H1 (cell line): ENCODE results near the gene RHBG. TPM values are rescaled to one million over a fixed set of nuclear protein-coding genes. Genes with fewer than 3 reads are reported as not detected.

ENCODE experiments used
- CTCF ChIA-PET: fragments of 300-600 bp; sonication (Branson Sonifier 250); formaldehyde crosslinking; loops from one replicate; lab custom pipeline; 2021; ENCODE audit not compliant: partially characterized antibody; lab: Charles Lee
- POLR2A ChIA-PET: fragments of 300-600 bp; sonication (Branson Sonifier 250); formaldehyde crosslinking; loops from one replicate; lab custom pipeline; 2021; ENCODE audit warnings: inconsistent platforms; ENCODE audit not compliant: partially characterized antibody; lab: Charles Lee
- DNase-seq, 2 experiments: peaks; one replicate each; pipeline versions ENCODE4 v3.0.0 to v3.0.0-alpha.2; 2010 to 2022; ENCODE audit warnings: low spot score in 2 of 2, low read depth in 1 of 2, mixed read lengths in 1 of 2
- FAIRE-seq: peaks from 2 replicates; lab custom pipeline; 2011; peaks lifted over from hg19 to GRCh38; lab: Jason Lieb, UNC
- H2AFZ ChIP-seq: 2 replicates; pipeline ENCODE4 v1.8.1; 2012; ENCODE audit warnings: low read length, inconsistent platforms
- H2AK5ac ChIP-seq: 2 replicates; pipeline ENCODE4 v1.6.1; 2013; ENCODE audit warnings: low read depth, low read length
- H2BK120ac ChIP-seq: replicated peaks from 2 replicates; pipeline ENCODE3; 2013; ENCODE audit warnings: low read depth, low read length, inconsistent platforms
- H2BK12ac ChIP-seq: 2 replicates; pipeline ENCODE4 v1.6.1; 2013; ENCODE audit warnings: low read depth, low read length
- H2BK15ac ChIP-seq: 2 replicates; pipeline ENCODE4 v1.6.1; 2013; ENCODE audit warnings: low read length
- H2BK20ac ChIP-seq: 2 replicates; pipeline ENCODE4 v1.6.1; 2013; ENCODE audit warnings: low read length
- H2BK5ac ChIP-seq: 2 replicates; pipeline ENCODE4 v1.6.1; 2013; ENCODE audit warnings: low read depth, low read length
- H3K14ac ChIP-seq: 2 replicates; pipeline ENCODE4 v1.6.1; 2013; ENCODE audit warnings: inconsistent platforms; ENCODE audit not compliant: insufficient read length
- H3K18ac ChIP-seq: 2 replicates; pipeline ENCODE4 v1.6.1; 2013; ENCODE audit warnings: low read length; ENCODE audit errors: extremely low read depth
- H3K23ac ChIP-seq: 2 replicates; pipeline ENCODE4 v1.6.1; 2013; ENCODE audit warnings: inconsistent platforms; ENCODE audit not compliant: insufficient read length
- H3K23me2 ChIP-seq: 2 replicates; pipeline ENCODE4 v1.6.1; 2013; ENCODE audit warnings: low read depth, low read length
- H3K27ac ChIP-seq: 2 replicates; pipeline ENCODE4 v1.6.1; 2011; ENCODE audit warnings: low read depth, low read length, inconsistent platforms
- H3K27me3 ChIP-seq, 4 experiments: replicated peaks in 1 of 4; 1 replicate in 1 of 4; 2 replicates in 3 of 4; pipeline versions ENCODE4 v1.6.1 to v1.8.1; 2011 to 2013; ENCODE audit warnings: low read length in 3 of 4, mild to moderate bottlenecking in 3 of 4, inconsistent platforms in 2 of 4, mixed read lengths in 2 of 4, moderate library complexity in 1 of 4; ENCODE audit not compliant: control insufficient read depth in 3 of 4, insufficient read depth in 3 of 4; ENCODE audit errors: extremely low read depth in 1 of 4
- H3K36me3 ChIP-seq, 4 experiments: 2 replicates each; pipeline versions ENCODE4 v1.6.1 to v1.8.1; 2011 to 2013; ENCODE audit warnings: mild to moderate bottlenecking in 4 of 4, low read length in 3 of 4, moderate library complexity in 2 of 4, control low read depth in 1 of 4, inconsistent platforms in 1 of 4; ENCODE audit not compliant: insufficient read depth in 4 of 4, control insufficient read depth in 2 of 4
- H3K4ac ChIP-seq: replicated peaks from 2 replicates; pipeline ENCODE3; 2013; ENCODE audit warnings: low read length, low read depth, mixed read lengths, inconsistent platforms; ENCODE audit not compliant: insufficient read length
- H3K4me1 ChIP-seq, 4 experiments: replicated peaks in 1 of 4; 1 replicate in 1 of 4; 2 replicates in 3 of 4; pipeline versions ENCODE4 v1.6.1 to v1.8.1; 2011 to 2013; ENCODE audit warnings: low read length in 3 of 4, inconsistent platforms in 2 of 4, mixed read lengths in 1 of 4; ENCODE audit not compliant: insufficient read depth in 4 of 4, control insufficient read depth in 3 of 4
- H3K4me2 ChIP-seq, 2 experiments: 2 replicates each; pipeline versions ENCODE4 v1.6.1 to v1.8.1; 2011 to 2013; ENCODE audit warnings: low read depth in 2 of 2, low read length in 2 of 2, control low read depth in 1 of 2, inconsistent platforms in 1 of 2, mild to moderate bottlenecking in 1 of 2; ENCODE audit not compliant: insufficient read depth in 1 of 2
- H3K4me3 ChIP-seq, 4 experiments: fragments of 200-600, 300-600 bp in 1 of 4; sonication (generic), shearing (Covaris generic), sonication (Bioruptor Twin) in 1 of 4; 2 replicates each; pipeline versions ENCODE4 v1.5.1 to v1.8.1; 2011 to 2016; ENCODE audit warnings: low read length in 4 of 4, low read depth in 3 of 4, control low read depth in 2 of 4, inconsistent platforms in 2 of 4, mild to moderate bottlenecking in 2 of 4, mixed read lengths in 1 of 4, moderate library complexity in 1 of 4; ENCODE audit not compliant: insufficient read depth in 2 of 4; ENCODE audit errors: extremely low read depth in 1 of 4
- H3K56ac ChIP-seq: replicated peaks from 2 replicates; pipeline ENCODE3; 2013; ENCODE audit warnings: low read depth, mild to moderate bottlenecking, mixed read lengths, low read length, inconsistent platforms; ENCODE audit not compliant: insufficient read length
- H3K79me1 ChIP-seq: 2 replicates; pipeline ENCODE4 v1.6.1; 2013; ENCODE audit warnings: low read depth, low read length, control low read depth
- H3K79me2 ChIP-seq, 2 experiments: 2 replicates each; pipeline versions ENCODE4 v1.6.1 to v1.8.1; 2012 to 2013; ENCODE audit warnings: low read length in 2 of 2, mild to moderate bottlenecking in 2 of 2, inconsistent platforms in 1 of 2; ENCODE audit not compliant: insufficient read depth in 2 of 2, control insufficient read depth in 1 of 2
- H3K9ac ChIP-seq, 4 experiments: replicated peaks in 1 of 4; 1 replicate in 1 of 4; 2 replicates in 3 of 4; pipeline versions ENCODE4 v1.6.1 to v1.8.1; 2011 to 2013; ENCODE audit warnings: low read depth in 3 of 4, low read length in 3 of 4, control low read depth in 2 of 4, mild to moderate bottlenecking in 2 of 4, moderate library complexity in 2 of 4, inconsistent platforms in 1 of 4; ENCODE audit errors: extremely low read depth in 1 of 4
- H3K9me3 ChIP-seq, 2 experiments: 2 replicates each; pipeline versions ENCODE4 v1.6.1 to v1.8.1; 2012 to 2013; ENCODE audit warnings: mild to moderate bottlenecking in 2 of 2, moderate library complexity in 2 of 2, control low read depth in 1 of 2, inconsistent platforms in 1 of 2, low read depth in 1 of 2, low read length in 1 of 2, mixed read lengths in 1 of 2; ENCODE audit not compliant: insufficient read depth in 2 of 2
- H4K20me1 ChIP-seq, 2 experiments: replicated peaks in 1 of 2; 2 replicates each; pipeline versions ENCODE3 to v1.8.1; 2011 to 2013; ENCODE audit warnings: inconsistent platforms in 2 of 2, low read length in 2 of 2, mild to moderate bottlenecking in 1 of 2; ENCODE audit not compliant: insufficient read depth in 2 of 2, control insufficient read depth in 1 of 2
- H4K5ac ChIP-seq: 2 replicates; pipeline ENCODE4 v1.6.1; 2013; ENCODE audit warnings: low read length, low read depth, mixed read lengths, inconsistent platforms; ENCODE audit not compliant: insufficient read length
- H4K8ac ChIP-seq: 2 replicates; pipeline ENCODE4 v1.8.0; 2013; ENCODE audit warnings: mild to moderate bottlenecking, moderate library complexity, low read length, inconsistent platforms; ENCODE audit not compliant: insufficient read depth; ENCODE audit errors: extremely low read depth
- H4K91ac ChIP-seq: replicated peaks from 2 replicates; pipeline ENCODE3; 2013; ENCODE audit warnings: low read length, mixed read lengths, inconsistent platforms; ENCODE audit not compliant: insufficient read length
- BRCA1 ChIP-seq: IDR thresholded peaks from 2 replicates; pipeline ENCODE4 v1.6.1; 2012; ENCODE audit warnings: low read depth, low read length, improper control_type of control experiment
- HDAC6 ChIP-seq: IDR thresholded peaks from one replicate; pipeline ENCODE4 v1.7.1; 2012; ENCODE audit warnings: low read depth, mild to moderate bottlenecking, inconsistent platforms, low read length, moderate library complexity
- MAFK ChIP-seq: IDR thresholded peaks from 2 replicates; pipeline ENCODE4 v1.6.1; 2012; ENCODE audit warnings: low read depth, mild to moderate bottlenecking, improper control_type of control experiment, low read length
- MAX ChIP-seq: IDR thresholded peaks from 2 replicates; pipeline ENCODE4 v1.6.1; 2012; ENCODE audit warnings: inconsistent platforms
- NANOG ChIP-seq: IDR thresholded peaks from 2 replicates; pipeline ENCODE4 v1.6.1; 2011; ENCODE audit warnings: low read length, low read depth, mild to moderate bottlenecking, inconsistent platforms; ENCODE audit not compliant: insufficient read depth, poor library complexity, severe bottlenecking
- POLR2AphosphoS5 ChIP-seq: IDR thresholded peaks from 2 replicates; pipeline ENCODE4 v1.6.1; 2011; ENCODE audit warnings: low read depth, low read length
- RNF2 ChIP-seq: fragments of 200-900, 300-1000 bp; sonication (generic); IDR thresholded peaks from 2 replicates; pipeline ENCODE4 v1.7.1; 2016; ENCODE audit warnings: borderline replicate concordance, low read depth, mild to moderate bottlenecking, antibody characterized with exemption, low read length; ENCODE audit not compliant: poor library complexity, severe bottlenecking; ENCODE audit errors: missing control alignments
- SIN3A ChIP-seq, 2 experiments: IDR thresholded peaks in 1 of 2; conservative IDR thresholded peaks in 1 of 2; 2 replicates each; pipeline ENCODE4 v1.6.1; 2011 to 2012; ENCODE audit warnings: low read length in 2 of 2, improper control_type of control experiment in 1 of 2, low read depth in 1 of 2, mild to moderate bottlenecking in 1 of 2
- SIRT6 ChIP-seq: IDR thresholded peaks from one replicate; pipeline ENCODE4 v1.7.1; 2012; ENCODE audit warnings: low read length, inconsistent platforms
- SP2 ChIP-seq: IDR thresholded peaks from 2 replicates; pipeline ENCODE4 v1.6.1; 2012; ENCODE audit warnings: mild to moderate bottlenecking, low read length, inconsistent platforms
- YY1 ChIP-seq: IDR thresholded peaks from 2 replicates; pipeline ENCODE4 v1.6.1; 2011; ENCODE audit warnings: low read depth, mild to moderate bottlenecking, low read length
- WGBS, 2 experiments: shearing (Covaris generic) in 1 of 2; methylation state at CpG; one replicate each; pipeline versions ENCODE4 v1.1.6 to v1.1.7; 2013 to 2015; ENCODE audit warnings: low lambda C conversion rate in 2 of 2, mixed read lengths in 2 of 2, inconsistent platforms in 1 of 2, low coverage in 1 of 2, missing lambda C conversion rate in 1 of 2; ENCODE audit not compliant: insufficient replicate concordance in 2 of 2, insufficient coverage in 1 of 2, insufficient read length in 1 of 2; ENCODE audit errors: extremely low coverage in 1 of 2, missing lambda C conversion rate in 1 of 2; 5-methylcytosine and 5-hydroxymethylcytosine counted together
- polyA plus RNA-seq, 7 experiments: library from polyadenylated mRNA; depleted of rRNA in 3 of 7; stranded (reverse) in 5 of 7; unstranded in 2 of 7; fragments of >200 nt in 5 of 7; fragments of 200-250 nt in 2 of 7; gene quantifications; 1 replicate in 5 of 7; 2 replicates in 1 of 7; 4 replicates in 1 of 7; pipeline versions ENCODE4 v1.2.1 to v1.2.3, GENCODE V29; 2011 to 2013; ENCODE audit warnings: missing spikeins in 2 of 7, mixed read lengths in 2 of 7
- total RNA-seq: library from RNA; stranded (reverse); fragmentation: NEBNext Ultra II Directional; extraction: Animal tissue kit (Norgen Biotek cat#: 25700); gene quantifications from 2 replicates; pipeline ENCODE4 v1.2.1, GENCODE V29; 2021
- TF ChIP-seq, protein P1 (sequence below): IDR thresholded peaks from 2 replicates; pipeline ENCODE4 v1.6.1; 2012; ENCODE audit warnings: inconsistent platforms

The RHBG gene
- total and polyA plus RNA-seq, 2 of the 8 experiments (the other 6 are each of a cell fraction or from before 2014, with no cell fraction given), result 2.6 to 2.7 TPM

DNA sequence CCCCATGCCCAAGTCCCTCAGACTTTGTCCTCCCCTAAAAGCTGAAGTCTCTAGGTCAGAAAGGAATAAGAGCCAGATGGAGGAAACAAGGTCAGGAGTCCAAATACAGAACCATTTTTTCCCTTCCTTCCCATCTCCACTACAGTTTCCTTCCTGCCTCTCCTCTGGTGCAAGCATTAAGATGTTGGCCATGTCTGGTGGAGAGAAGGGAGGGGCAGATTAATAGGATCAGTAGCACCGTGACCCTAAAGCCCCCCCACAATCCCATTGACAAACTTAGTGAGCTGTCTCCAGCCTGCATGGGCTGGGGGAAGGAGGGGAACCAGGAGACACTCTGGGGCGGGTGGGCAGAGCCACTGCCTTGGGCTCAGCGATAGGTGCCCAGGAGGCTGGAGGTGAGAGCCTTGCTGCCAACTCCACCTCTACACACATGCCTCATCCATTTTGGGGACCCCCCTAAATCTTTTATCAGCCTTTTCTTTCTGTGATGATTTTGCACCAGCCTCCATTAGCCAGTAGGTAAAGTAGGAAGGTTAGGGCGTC, 59.8 kb downstream of the RHBG start:
- Histone ChIP-seq H2AFZ (no peak overlapping the region), H3K9me3 (no peaks in the 10 kb centered on the region), H3K18ac (no peak overlapping the region), H2BK15ac (no peak overlapping the region), H3K4me3 (peak overlapping the region in 1 of 4 experiments; percentile 42; a peak in 2 of 8 replicates), H3K79me1 (no peaks in the 10 kb centered on the region), H3K23ac (no peak overlapping the region), H3K14ac (no peak overlapping the region), H2BK20ac (no peak overlapping the region), H3K4me1 (peaks cover 14 to 30% (median 16%) of the 10 kb centered on the region in 4 experiments), H3K79me2 (no peaks in the 10 kb centered on the region), H4K91ac (no peak overlapping the region), H2AK5ac (no peak overlapping the region), H3K27me3 (peaks cover 72 to 100% (median 97%) of the 10 kb centered on the region in 4 experiments), H3K36me3 (no peaks in the 10 kb centered on the region), H2BK120ac (no peak overlapping the region), H3K4me2 (peak overlapping the region; percentile 67 to 72; a peak in 3 of 4 replicates), H3K23me2 (peaks cover 5% of the 10 kb centered on the region; the same call in 1 of the 2 replicates), H4K20me1 (peaks cover 2 to 5% of the 10 kb centered on the region in 2 experiments), H3K4ac (no peak overlapping the region), H3K9ac (no peak overlapping the region), H2BK12ac (no peak overlapping the region), H4K8ac (no peak overlapping the region), H3K27ac (no peak overlapping the region), H2BK5ac (no peak overlapping the region), H3K56ac (no peak overlapping the region), H4K5ac (no peak overlapping the region)
- POLR2A ChIA-PET, result interaction anchor here (1.2 to 2.4 kb wide), 5 partner anchors 7 to 22 kb away, joined by 4 to 23 read pairs (median 9); no protein-coding TSS in a partner anchor
- 22% methylated on average over 4 of the region's 4 CpGs; no CpG with 5 or more reads in 1 of the 2 experiments for WGBS, 2 experiments
- CTCF ChIA-PET, result interaction anchor here (0.6 to 14.9 kb wide), 6 partner anchors 10 to 337 kb away, joined by 3 to 217 read pairs (median 39); no protein-coding TSS in a partner anchor
- no peak for FAIRE-seq
- DNase-seq, result no peak
- TF ChIP-seq SIN3A (conservative IDR thresholded peaks at IDR 0.05 in 1 of 2, IDR thresholded peaks at IDR 0.05 in 1 of 2; ENCODE audit: low read depth in 1 of 2, low read length in 2 of 2), result no peak
- no peak for TF ChIP-seq MAX
- no peak for TF ChIP-seq POLR2AphosphoS5
- no peak for TF ChIP-seq NANOG
- TF ChIP-seq YY1, result no peak
- TF ChIP-seq SIRT6, result no peak
- TF ChIP-seq SP2, result no peak
- TF ChIP-seq, protein P1, sequence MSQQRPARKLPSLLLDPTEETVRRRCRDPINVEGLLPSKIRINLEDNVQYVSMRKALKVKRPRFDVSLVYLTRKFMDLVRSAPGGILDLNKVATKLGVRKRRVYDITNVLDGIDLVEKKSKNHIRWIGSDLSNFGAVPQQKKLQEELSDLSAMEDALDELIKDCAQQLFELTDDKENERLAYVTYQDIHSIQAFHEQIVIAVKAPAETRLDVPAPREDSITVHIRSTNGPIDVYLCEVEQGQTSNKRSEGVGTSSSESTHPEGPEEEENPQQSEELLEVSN, result no peak
- no peak for TF ChIP-seq RNF2
- TF ChIP-seq BRCA1, result no peak
- no peak for TF ChIP-seq HDAC6
- no peak for TF ChIP-seq MAFK
